Inflammatory macrophage treated with lipopolysaccharide for 4 hours (primary cell): ENCODE measurements around the gene CERT1.

ENCODE experiments used
- DNase-seq: peaks from one replicate; pipeline ENCODE4 v3.0.0-alpha.2; 2020

Gene CERT1

GRCh38 chr5:75468593-75468992 is 42.8 kb downstream of the CERT1 start:
- DNase-seq: no peak

DNA sequence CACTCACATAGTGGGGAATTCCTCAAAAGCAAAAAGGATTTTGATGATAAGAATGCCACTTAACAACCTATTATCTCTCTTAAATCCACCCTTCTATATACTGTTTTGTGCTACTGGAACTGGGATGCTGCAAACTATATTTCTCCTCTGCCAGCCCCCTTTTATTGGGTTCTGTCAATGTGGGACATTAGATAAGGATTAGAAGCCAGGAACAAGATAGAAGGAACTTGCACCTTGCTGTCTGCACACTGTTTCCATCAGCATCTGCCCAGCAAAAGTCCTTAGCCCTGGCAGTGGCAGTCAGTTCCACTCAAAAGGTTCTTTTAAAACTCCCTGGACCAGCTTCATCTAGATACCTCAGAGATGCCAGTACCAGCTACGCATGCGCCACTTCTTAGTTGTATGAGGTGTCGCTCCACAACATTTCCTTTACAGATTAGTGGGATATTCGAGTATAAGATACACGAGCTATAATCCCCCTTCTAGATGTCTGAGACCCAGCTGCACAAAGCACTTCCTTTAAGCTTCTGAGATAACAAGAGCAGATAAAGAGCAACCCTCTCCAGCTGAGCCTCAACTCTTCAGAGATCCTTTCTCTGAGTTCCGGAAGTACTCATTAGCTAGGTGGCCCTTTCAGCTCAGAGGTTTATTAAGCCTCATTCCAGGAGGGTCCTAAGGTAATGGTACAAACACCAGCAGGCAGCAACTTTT is 45.3 kb downstream of the CERT1 start:
- DNase-seq: no peak

- DNase-seq: no peak
Measured at GRCh38 chr5:75465480-75465879, 45.9 kb downstream of the CERT1 start.

GRCh38 chr5:75463726-75464125 is 47.7 kb downstream of the CERT1 start:
- DNase-seq: no peak

GRCh38 chr5:75461679-75462078 is 49.8 kb downstream of the CERT1 start:
- DNase-seq: peak; percentile 78

GRCh38 chr5:75460942-75461610 is 50.4 kb downstream of the CERT1 start:
- peak; percentile 40 for DNase-seq

GRCh38 chr5:75460532-75460931 is 50.9 kb downstream of the CERT1 start:
- no peak for DNase-seq

DNA sequence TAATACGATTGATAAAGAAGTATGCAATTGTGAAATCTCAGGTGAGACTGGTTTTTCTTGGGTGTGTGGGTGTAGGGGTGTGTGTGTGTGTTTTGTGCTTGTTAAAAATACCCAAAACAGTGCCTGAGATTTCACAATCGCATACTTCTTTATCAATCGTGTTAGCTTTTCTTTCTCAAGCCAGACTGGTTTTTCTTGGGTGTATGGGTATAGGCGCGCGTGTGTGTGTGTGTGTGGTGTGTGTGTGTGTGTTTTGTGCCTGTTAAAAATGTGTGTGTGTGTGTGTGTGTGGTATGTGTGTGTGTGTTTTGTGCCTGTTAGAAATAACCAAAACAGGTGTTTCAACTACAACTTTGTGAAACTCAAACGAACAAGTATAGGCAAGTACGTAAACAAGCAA is 53.7 kb downstream of the CERT1 start:
- no peak for DNase-seq

- no peak for DNase-seq
Measured at GRCh38 chr5:75457161-75457560, 54.3 kb downstream of the CERT1 start.

DNA sequence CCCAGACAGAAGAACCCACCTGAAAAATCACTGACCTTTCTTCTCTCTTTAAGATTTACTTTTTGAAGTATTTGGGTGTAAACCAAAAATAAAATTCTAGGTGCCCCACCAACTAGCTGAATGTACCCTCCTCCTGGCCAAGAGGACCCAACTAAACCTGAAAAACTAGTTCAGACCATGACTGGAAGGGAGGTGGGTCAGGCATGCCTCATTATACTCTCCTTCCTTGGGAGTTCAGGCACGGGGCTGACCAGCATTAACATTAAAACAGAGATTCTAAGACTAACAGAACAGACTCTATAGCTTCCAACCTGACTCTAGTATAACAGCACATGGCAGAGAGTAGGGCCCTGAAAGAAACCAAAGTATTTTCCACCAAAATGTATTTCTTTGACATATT is 61.4 kb downstream of the CERT1 start:
- DNase-seq: no peak

GRCh38 chr5:75446068-75446467 is 65.4 kb downstream of the CERT1 start:
- DNase-seq: no peak

- DNase-seq: no peak
Measured at GRCh38 chr5:75441560-75441959, 69.9 kb downstream of the CERT1 start.

GRCh38 chr5:75439276-75439675 is 72.2 kb downstream of the CERT1 start:
- DNase-seq: peak; percentile 43

- no peak for DNase-seq
Measured at GRCh38 chr5:75438722-75439121, 72.7 kb downstream of the CERT1 start.

DNA sequence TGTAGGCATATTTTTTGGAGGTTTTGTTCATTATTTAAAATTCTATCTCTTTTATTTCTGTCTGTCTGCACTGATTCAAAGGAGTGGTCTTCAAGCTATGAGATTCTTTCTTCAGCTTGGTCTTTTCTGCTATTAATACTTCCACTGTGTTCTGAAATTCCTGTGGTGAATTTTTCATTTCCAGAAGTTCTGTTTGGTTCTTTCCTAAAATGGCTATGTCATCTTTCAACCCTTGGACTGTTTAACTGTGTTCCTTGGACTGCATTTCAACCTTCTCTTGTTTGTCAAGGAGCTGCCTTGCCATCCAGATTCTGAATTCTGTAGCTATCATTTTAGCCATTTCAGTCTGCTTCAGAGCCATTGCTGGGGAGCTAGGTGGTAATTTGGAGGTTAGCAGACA is 76.3 kb downstream of the CERT1 start:
- no peak for DNase-seq

DNA sequence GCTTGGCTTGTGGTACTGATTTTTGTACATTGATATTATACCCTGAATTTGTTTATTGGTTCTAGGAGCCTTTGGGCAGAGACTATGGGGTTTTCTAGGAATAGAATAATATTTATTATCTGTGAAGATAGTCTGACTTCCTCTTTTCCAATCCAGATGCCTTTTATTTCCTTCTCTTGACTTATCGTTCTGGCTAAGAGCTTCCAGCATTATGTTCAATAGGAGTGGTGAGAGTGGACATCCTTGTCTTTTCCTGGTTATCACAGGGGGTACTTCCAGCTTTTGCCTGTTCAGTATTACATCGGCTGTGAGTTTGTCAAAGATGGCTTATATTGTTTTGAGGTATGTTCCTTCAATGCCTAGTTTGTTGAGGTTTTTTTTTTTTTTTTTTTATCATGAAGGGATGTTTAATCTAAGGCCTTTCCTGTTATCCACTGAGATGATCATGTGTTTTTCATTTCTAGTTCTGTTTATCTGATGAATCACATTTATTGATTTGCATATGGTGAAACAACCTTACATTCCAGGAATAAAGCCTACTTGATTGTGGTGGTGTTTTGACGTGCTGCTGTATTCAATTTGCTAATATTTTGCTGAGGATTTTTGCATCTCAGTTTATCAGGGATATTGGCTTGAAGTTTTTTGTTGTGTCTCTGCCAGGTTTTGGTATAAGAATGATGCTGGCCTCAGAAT is 77.5 kb downstream of the CERT1 start:
- no peak for DNase-seq

- DNase-seq: no peak
Measured at GRCh38 chr5:75414241-75414640, 97.2 kb downstream of the CERT1 start.

- DNase-seq: peak; percentile 45
Measured at GRCh38 chr5:75412111-75412990, 99.1 kb downstream of the CERT1 start.

DNA sequence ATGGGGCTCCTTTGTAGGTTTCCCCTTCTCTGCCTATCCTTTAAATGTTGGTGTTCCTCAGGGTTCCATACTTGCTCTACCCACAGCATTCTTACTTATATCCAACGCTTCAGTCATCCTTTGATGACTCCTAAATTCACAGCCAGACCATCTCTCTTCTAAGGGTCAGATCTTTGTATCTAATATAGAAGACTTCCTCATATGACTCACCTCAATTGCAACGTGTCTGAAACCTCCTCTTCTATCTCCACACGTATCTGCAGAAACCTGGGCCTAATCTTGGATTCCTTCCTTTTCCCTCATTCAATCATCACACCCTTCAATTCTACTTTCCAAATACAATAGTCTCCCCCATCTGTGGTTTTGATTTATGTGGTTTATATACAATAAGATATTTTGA is 106.1 kb downstream of the CERT1 start:
- DNase-seq: peak; percentile 14

- DNase-seq: no peak
Measured at GRCh38 chr5:75395277-75395676, 116.2 kb downstream of the CERT1 start.

GRCh38 chr5:75389430-75389829 is 122.0 kb downstream of the CERT1 start:
- DNase-seq: no peak

GRCh38 chr5:75387806-75388205 is 123.6 kb downstream of the CERT1 start:
- DNase-seq: no peak

DNA sequence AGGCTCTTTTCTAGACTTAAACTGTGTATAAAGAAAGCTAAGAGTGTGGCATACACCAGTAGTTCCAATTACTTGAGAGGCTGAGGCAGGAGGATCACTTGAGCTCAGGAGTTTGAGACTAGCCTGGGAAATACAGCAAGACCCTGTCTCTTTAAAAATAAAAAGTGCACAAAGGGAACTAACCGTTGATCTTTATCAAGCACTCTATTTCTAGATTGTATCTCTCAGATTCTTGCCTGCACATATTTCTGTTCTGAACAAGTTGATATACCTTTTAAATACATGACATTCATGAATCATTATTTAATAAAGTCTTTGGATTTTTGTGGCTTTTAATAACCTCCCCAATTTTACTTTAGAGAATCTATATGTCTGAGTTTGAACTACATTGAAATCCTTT is 127.2 kb downstream of the CERT1 start:
- DNase-seq: no peak
